Bronchial epithelial cell (primary cell): ENCODE data around the gene PNRC2. TPM values are rescaled to one million over a fixed set of nuclear protein-coding genes. Genes with fewer than 3 reads are reported as not detected.

Experiments
- DNase-seq: peaks from one replicate; pipeline ENCODE4 v3.0.0-alpha.2; 2010; ENCODE audit warnings: low read depth
- FAIRE-seq: peaks from 2 replicates; lab custom pipeline; 2011; peaks lifted over from hg19 to GRCh38; lab: Jason Lieb, UNC
- H3K27me3 ChIP-seq: 2 replicates; pipeline ENCODE4 v1.5.1; 2011; ENCODE audit warnings: low read length; ENCODE audit not compliant: control insufficient read depth, insufficient read depth
- H3K36me3 ChIP-seq: 2 replicates; pipeline ENCODE4 v1.5.1; 2011; ENCODE audit warnings: low read length; ENCODE audit not compliant: control insufficient read depth, insufficient read depth
- H3K4me3 ChIP-seq: 2 replicates; pipeline ENCODE4 v1.5.1; 2011; ENCODE audit warnings: mild to moderate bottlenecking, low read depth, low read length, control low read depth
- total RNA-seq: library from RNA; depleted of rRNA; stranded (reverse); fragments of >200 nt; gene quantifications from 2 replicates; pipeline ENCODE4 v1.2.1, GENCODE V29; 2014
- TF ChIP-seq, protein P1 (sequence below): IDR thresholded peaks from 2 replicates; pipeline ENCODE4 v1.5.1; 2011; ENCODE audit warnings: mild to moderate bottlenecking, moderate library complexity, low read length, control low read depth, inconsistent platforms; ENCODE audit not compliant: insufficient read depth, severe bottlenecking

PNRC2 gene
- total RNA-seq, 1 donor from 2014 or later: 89.8 TPM

DNA sequence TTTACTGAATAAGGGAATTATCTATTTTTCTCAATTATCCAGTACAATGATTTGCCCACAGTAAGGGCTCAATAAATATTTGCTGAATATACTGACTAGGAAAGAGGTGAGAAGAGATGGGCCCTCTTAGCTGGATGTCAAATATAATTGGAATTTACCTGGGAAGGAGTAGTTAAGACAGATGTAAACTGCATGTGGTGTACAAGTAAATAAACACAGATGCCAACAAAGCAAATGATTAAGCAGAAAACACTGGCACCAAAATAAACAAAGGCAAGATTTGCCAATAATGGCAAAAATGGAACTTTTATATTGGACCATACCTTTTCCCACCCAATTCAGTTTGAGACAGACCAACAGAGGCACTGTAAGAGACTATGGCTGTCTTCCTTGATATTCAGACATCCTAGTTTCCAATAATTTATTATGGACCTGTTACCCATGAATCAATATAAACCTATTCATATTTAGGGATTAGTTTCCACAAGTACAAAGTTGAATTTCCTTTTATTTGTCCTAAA is 7.4 kb downstream of the PNRC2 start:
- no peaks in the 10 kb centered on the region for H3K36me3 ChIP-seq
- TF ChIP-seq, protein P1, sequence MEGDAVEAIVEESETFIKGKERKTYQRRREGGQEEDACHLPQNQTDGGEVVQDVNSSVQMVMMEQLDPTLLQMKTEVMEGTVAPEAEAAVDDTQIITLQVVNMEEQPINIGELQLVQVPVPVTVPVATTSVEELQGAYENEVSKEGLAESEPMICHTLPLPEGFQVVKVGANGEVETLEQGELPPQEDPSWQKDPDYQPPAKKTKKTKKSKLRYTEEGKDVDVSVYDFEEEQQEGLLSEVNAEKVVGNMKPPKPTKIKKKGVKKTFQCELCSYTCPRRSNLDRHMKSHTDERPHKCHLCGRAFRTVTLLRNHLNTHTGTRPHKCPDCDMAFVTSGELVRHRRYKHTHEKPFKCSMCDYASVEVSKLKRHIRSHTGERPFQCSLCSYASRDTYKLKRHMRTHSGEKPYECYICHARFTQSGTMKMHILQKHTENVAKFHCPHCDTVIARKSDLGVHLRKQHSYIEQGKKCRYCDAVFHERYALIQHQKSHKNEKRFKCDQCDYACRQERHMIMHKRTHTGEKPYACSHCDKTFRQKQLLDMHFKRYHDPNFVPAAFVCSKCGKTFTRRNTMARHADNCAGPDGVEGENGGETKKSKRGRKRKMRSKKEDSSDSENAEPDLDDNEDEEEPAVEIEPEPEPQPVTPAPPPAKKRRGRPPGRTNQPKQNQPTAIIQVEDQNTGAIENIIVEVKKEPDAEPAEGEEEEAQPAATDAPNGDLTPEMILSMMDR: no peak
- H3K27me3 ChIP-seq: no peaks in the 10 kb centered on the region
- H3K4me3 ChIP-seq: no peak overlapping the region
- DNase-seq: no peak
- no peak for FAIRE-seq

GRCh38 chr1:23967871-23968270 is 8.2 kb downstream of the PNRC2 start:
- FAIRE-seq: no peak
- H3K27me3 ChIP-seq: no peaks in the 10 kb centered on the region
- no peak overlapping the region for H3K4me3 ChIP-seq
- peaks cover under 1% of the 10 kb centered on the region for H3K36me3 ChIP-seq
- no peak for DNase-seq
- TF ChIP-seq, protein P1: no peak

DNA sequence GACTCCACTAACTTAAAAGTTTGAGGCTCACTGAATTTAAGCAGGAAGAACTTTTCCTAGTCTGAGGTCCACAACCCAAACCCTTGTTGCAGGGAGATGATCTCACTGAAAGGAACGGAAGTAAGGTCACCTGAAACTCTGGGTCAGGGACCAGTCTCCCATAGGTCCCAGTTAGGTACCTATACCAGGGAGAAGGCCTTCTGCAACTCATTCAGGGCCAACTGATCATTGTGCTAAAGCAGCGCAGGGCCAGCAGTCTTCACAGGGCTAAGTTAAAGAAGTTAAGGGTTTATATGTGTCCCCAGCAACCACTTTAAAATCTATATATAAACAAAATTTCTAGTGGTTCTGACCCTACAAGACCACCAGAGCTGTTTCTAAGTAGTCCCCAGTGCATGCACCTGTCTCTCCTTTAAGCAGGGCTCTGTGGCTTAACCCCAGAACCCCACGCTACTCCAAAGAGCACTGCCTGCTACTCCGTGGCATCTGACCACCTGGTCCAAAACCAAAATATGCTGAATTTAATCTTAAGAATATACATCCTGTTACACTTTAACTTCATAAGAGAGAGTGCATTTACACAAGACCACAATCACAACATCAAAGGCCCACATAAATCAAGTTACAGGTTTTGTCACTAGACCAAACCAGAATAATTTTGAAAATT is 17.7 kb downstream of the PNRC2 start:
- Histone ChIP-seq H3K36me3 (peaks cover 1% of the 10 kb centered on the region), H3K4me3 (no peak overlapping the region), H3K27me3 (no peaks in the 10 kb centered on the region)
- FAIRE-seq (no peak), DNase-seq (no peak)
- TF ChIP-seq, protein P1: no peak

GRCh38 chr1:23977854-23978191 is 18.2 kb downstream of the PNRC2 start:
- FAIRE-seq (no peak), DNase-seq (no peak)
- TF ChIP-seq, protein P1: no peak
- Histone ChIP-seq H3K27me3 (no peaks in the 10 kb centered on the region), H3K4me3 (no peak overlapping the region), H3K36me3 (peaks cover 1% of the 10 kb centered on the region)

DNA sequence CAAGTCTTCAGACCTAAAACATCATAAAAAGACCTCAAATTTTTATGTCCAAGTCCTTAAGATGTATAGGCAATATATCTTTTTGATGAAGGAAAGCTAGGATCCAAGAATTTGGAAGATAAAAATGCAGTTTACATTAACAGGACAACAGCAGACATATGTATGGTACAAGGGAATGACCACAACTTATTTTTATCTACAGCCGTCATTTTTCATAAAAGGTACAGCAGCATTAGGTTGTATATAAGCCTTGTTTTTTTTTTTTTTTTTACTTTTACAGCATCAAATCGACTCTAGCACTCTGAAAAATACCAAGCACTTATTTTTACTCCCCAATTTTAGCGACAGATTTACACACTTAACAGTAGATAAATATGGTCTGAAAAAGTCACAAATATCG is 19.2 kb downstream of the PNRC2 start:
- no peak for DNase-seq
- Histone ChIP-seq H3K4me3 (peak overlapping the region; percentile 94), H3K36me3 (no peaks in the 10 kb centered on the region), H3K27me3 (no peaks in the 10 kb centered on the region)
- no peak for FAIRE-seq
- TF ChIP-seq, protein P1: no peak
